ENCODE results near the gene PFDN2. TPM values are rescaled to one million over a fixed set of nuclear protein-coding genes. Genes with fewer than 3 reads are reported as not detected.

The PFDN2 gene
- total RNA-seq, 2 donors from 2014 or later = 72.1 to 107 TPM

DNA sequence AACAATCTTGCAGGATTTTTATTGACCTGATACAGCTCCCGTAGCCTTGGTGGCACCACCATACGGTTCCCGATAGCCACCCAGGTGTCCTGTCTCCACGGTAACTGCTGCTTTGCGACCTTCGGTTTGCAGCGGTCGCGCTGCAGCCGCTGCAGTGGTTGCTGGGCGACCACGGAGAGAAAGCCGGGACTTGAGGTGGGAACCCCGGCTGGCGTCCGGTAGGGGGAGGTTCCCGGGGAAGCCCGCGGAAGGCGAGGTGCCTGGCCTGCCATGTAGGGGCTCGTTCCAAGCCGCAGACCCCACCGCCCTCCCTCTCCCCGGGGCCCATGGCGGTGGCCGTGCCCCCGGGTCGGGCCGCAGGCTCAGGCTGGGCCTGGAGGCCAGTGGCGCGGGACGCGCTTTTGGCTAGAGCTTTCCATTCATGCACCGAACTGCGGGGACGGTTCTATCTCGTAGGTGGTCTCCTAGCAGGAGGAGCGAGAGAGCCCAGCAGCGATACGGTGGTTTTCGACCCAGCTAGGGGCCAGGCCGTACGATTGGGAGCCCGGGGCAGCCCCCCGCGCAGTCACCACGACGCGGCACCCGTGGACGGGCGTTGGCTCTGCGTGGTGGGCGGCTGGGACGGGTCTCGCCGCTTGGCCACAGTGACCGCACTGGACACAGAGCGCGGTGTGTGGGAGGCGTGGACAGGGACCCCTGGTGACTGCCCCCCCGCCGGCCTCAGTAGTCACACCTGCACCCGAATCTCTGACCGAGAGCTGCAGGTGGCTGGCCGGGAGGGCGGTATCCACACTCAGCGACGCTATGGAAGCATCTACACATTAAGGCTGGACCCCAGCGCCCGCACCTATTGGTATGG lies 19.4 kb downstream of the PFDN2 start, which contains the start of gene KLHDC9:
TSS of gene KLHDC9 (plus strand) at position 152 of the 859 bp plus-strand sequence. CDS start at position 327, 175 bp downstream.
- H3K36me3 Mint-ChIP-seq (ENCODE audit: low read depth) = peaks cover 51% of the 10 kb centered on the region
- peaks cover 16% of the 10 kb centered on the region for H3K4me1 Mint-ChIP-seq
- ATAC-seq (replicated peaks) = peak; percentile 56
- peak within 1 kb of the TSS; percentile 91 for H3K27ac Mint-ChIP-seq
- no peaks in the 10 kb centered on the region for H3K27me3 Mint-ChIP-seq
- no peaks in the 10 kb centered on the region for H3K9me3 Mint-ChIP-seq
- peak within 1 kb of the TSS; percentile 73 for H3K4me3 Mint-ChIP-seq

DNA sequence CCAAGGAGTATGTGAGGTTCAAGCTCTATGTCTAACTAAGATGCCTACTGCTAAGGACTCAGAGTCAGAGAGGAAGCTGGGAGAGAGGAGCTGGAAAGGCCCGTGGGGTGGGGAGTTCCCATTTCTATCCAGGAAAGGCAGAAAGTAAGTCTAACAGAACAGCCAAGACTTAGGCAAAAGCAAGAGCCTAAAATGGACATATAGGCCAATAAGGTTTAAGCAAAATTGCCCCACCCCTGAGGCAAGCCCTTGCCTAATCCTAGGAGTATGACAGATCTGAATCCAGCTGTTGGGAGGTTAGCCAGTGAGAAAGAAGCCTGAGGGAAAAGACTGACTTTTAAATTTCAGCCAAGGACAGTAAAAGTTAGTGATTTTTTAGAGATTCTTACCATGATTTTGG lies 21.3 kb downstream of the PFDN2 start:
- H3K36me3 Mint-ChIP-seq (ENCODE audit: low read depth) = peaks cover 33% of the 10 kb centered on the region
- H3K4me3 Mint-ChIP-seq = peak overlapping the region; percentile 34
- ATAC-seq (replicated peaks) = no peak
- H3K27ac Mint-ChIP-seq = peak overlapping the region; percentile 47
- peaks cover 32% of the 10 kb centered on the region for H3K4me1 Mint-ChIP-seq
- no peaks in the 10 kb centered on the region for H3K9me3 Mint-ChIP-seq
- H3K27me3 Mint-ChIP-seq = no peaks in the 10 kb centered on the region

DNA sequence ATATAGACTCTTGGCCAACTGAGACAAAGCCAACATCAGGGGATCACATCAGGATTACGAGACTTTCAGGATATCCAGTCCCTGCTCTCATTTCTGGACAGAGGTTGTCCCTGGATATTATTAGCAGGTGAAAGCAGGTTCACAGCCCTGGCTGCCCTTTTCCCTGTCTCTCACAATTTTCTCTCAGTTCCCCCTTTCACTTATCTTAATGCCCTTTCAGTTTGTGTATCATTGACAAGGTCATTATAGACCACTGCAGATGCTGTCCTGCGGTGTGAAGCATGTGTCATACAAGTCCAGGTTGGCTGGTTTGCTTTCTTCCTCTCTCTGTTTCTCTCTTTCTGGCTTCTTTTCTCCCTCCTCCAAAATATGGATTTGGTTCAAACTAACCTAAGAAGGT lies 21.8 kb downstream of the PFDN2 start:
- Mint-ChIP-seq H3K27ac (peak overlapping the region; percentile 47), H3K27me3 (no peaks in the 10 kb centered on the region), H3K36me3 (ENCODE audit: low read depth) (peaks cover 28% of the 10 kb centered on the region), H3K9me3 (no peaks in the 10 kb centered on the region), H3K4me1 (peaks cover 32% of the 10 kb centered on the region), H3K4me3 (peak overlapping the region; percentile 34)
- ATAC-seq (replicated peaks) = no peak

DNA sequence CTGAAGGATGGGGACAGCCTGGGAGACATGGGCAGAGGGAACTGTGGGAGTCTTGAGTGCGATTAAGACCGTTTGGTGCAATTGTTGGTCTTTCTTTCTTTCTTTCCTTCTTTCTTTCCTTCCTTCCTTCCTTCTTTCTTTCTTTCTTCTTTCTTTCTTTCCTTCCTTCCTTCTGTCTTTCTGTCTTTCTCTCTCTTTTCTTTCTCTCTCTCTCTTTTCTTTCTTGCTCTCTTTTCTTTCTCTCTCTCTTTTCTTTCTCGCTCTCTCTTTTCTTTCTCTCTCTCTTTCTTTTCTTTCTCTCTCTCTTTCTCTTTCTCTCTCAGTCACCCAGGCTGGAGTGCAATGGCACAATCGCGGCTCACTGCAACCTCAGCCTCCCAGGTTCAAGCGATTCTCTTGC lies 22.6 kb downstream of the PFDN2 start:
- H3K27ac Mint-ChIP-seq = no peak overlapping the region
- peaks cover 40% of the 10 kb centered on the region for H3K4me1 Mint-ChIP-seq
- peaks cover 20% of the 10 kb centered on the region for H3K36me3 Mint-ChIP-seq (ENCODE audit: low read depth)
- no peak for ATAC-seq (replicated peaks)
- H3K9me3 Mint-ChIP-seq = no peaks in the 10 kb centered on the region
- H3K27me3 Mint-ChIP-seq = no peaks in the 10 kb centered on the region
- no peak overlapping the region for H3K4me3 Mint-ChIP-seq

DNA sequence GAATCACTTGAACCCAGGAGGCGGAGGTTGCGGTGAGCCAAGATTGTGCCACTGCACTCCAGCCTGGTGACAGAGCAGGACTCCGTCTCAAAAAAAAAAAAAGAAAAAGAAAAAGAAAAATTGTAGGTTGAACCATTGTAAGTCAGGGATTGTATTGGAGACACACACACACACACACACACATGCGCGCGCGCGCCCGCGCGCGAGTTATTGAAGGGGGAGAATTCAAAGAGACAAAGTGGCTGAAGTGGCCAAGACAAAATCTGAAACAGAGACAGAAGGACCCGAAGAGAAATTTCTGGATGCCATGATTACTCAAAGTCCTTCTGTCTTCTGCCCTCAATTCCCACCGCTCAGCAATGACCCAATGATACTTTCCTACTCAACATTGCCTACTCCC lies 23.4 kb downstream of the PFDN2 start:
- no peak for ATAC-seq (replicated peaks)
- Mint-ChIP-seq H3K36me3 (ENCODE audit: low read depth) (peaks cover 13% of the 10 kb centered on the region), H3K4me1 (peaks cover 40% of the 10 kb centered on the region), H3K27me3 (no peaks in the 10 kb centered on the region), H3K27ac (no peak overlapping the region), H3K4me3 (no peak overlapping the region), H3K9me3 (no peaks in the 10 kb centered on the region)

DNA sequence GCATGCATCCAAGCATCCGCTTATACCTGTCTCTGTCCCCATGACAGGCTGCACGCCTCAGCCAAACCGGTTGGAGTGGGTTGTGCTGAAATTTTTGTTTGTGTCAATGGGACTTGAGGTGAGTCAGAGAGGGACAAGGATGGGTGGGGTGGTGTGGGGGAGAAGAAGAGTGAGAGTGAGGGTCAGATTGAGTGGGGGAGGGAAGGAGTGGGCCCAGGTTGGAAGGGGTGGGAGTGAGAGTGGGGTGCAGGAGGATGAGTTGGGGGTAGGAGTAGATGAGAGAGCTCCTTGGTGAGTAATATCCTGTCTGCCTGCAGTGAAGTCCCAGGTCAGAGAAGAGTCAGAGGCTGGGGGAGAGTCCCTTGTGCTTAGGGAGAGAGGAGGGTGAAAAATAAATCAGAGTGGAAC lies 25.2 kb downstream of the PFDN2 start:
- no peaks in the 10 kb centered on the region for H3K9me3 Mint-ChIP-seq
- H3K27ac Mint-ChIP-seq = peak overlapping the region; percentile 50
- peaks cover 4% of the 10 kb centered on the region for H3K36me3 Mint-ChIP-seq (ENCODE audit: low read depth)
- ATAC-seq (replicated peaks) = peak; percentile 96
- peaks cover 32% of the 10 kb centered on the region for H3K4me1 Mint-ChIP-seq
- H3K27me3 Mint-ChIP-seq = no peaks in the 10 kb centered on the region
- H3K4me3 Mint-ChIP-seq = peak overlapping the region; percentile 42

DNA sequence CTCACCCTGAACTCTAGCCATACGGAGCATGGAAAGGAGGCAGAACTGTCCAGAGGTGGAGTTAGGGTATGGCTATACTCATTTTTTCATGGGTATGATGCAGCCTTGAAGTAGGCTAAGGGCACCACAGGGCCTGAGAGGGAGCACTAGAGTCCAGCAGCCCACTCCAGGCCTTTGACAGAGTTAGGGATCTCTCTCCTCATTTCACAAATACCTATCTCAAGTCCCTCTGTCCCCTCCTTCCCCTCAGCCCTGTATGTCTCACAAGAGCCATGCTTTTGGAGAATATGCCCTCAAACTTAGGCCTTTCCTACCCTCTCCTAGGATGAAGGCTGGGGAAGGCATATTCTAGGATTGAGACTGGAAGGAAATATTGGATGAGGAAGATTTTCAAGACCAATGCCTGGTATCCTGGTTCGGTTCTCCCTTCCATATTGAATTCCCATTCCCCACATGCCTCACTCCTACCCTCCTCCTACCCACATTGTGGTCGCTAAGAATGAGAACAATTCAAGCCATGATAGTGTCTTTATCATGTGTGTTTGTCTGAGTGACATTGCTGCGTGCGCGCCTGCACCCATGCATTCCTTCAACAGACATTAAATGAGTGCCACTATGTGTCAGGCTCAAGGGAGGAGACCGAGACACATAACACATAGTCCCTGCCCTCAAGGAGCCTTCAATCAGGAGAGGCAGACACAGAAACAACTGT lies 25.9 kb downstream of the PFDN2 start:
- Mint-ChIP-seq H3K4me3 (peak overlapping the region; percentile 42), H3K4me1 (peaks cover 25% of the 10 kb centered on the region), H3K27me3 (no peaks in the 10 kb centered on the region), H3K9me3 (no peaks in the 10 kb centered on the region), H3K36me3 (ENCODE audit: low read depth) (no peaks in the 10 kb centered on the region), H3K27ac (peak overlapping the region; percentile 50)
- peak; percentile 13 for ATAC-seq (replicated peaks)

DNA sequence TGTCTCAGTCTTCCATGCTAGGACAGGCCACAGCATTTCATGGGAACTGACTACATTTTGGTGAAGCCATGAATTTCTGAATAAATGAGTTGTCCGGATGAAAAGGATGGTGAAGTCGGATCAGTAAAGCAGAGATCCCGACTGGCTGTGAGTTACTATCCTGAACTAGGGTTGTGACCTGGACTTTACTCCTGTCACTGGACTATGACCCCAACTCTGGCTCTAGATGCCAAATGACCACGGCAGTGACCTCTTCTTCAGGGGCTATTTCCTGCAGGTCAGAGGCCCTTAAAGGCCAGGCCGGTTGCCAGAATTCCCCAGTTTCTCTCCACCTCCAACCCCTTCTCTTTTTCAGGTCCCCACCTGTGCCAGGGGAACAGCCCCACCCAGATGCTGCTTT lies 26.7 kb downstream of the PFDN2 start:
- H3K36me3 Mint-ChIP-seq (ENCODE audit: low read depth) = no peaks in the 10 kb centered on the region
- no peak for ATAC-seq (replicated peaks)
- no peak overlapping the region for H3K27ac Mint-ChIP-seq
- H3K27me3 Mint-ChIP-seq = no peaks in the 10 kb centered on the region
- H3K4me1 Mint-ChIP-seq = peaks cover 24% of the 10 kb centered on the region
- H3K4me3 Mint-ChIP-seq = peak overlapping the region; percentile 7
- H3K9me3 Mint-ChIP-seq = no peaks in the 10 kb centered on the region

DNA sequence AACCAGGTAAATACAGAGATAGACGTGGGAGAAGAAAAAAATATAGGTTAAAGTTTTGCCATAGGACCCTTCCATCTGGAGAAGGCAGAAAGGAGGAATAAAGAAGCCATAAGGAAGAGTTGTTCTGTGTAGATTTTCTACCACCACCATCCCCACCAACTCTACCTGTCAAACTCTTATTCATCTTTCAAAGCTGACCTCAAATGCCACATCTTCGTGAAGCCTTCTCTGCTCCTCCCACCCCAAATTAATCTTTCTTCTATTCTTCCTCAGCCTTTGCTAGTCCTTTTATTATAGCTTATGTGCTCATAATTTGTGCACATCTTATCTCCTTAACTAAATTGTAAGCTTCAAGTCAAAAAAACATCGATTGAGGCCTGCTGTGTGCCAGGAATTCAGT lies 27.2 kb downstream of the PFDN2 start:
- Mint-ChIP-seq H3K36me3 (ENCODE audit: low read depth) (no peaks in the 10 kb centered on the region), H3K4me1 (peaks cover 24% of the 10 kb centered on the region), H3K9me3 (no peaks in the 10 kb centered on the region), H3K4me3 (peak overlapping the region; percentile 7), H3K27ac (no peak overlapping the region), H3K27me3 (no peaks in the 10 kb centered on the region)
- ATAC-seq (replicated peaks) = peak; percentile 37

DNA sequence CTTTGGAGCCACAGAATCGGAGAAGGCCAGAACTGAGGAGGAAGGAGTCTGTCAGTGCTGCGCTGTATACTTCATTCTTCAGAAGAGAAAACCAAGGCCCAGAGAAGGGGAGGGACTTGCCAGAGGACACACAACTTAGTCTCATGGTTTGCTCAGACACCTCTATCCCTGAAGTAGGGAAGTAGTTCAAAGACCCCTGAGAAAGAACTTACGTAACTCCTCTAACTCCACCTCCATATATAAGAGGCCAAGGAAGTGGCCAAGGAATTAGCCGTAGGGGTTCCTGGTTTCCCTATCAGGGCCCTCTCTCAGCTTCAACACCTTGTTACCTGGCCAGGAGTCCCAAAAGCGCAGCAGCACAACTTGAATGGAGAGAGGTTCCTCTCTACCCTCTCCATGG lies 27.9 kb downstream of the PFDN2 start:
- Mint-ChIP-seq H3K9me3 (no peaks in the 10 kb centered on the region), H3K4me3 (no peak overlapping the region), H3K27ac (no peak overlapping the region), H3K27me3 (no peaks in the 10 kb centered on the region), H3K4me1 (peaks cover 24% of the 10 kb centered on the region), H3K36me3 (ENCODE audit: low read depth) (no peaks in the 10 kb centered on the region)
- no peak for ATAC-seq (replicated peaks)

DNA sequence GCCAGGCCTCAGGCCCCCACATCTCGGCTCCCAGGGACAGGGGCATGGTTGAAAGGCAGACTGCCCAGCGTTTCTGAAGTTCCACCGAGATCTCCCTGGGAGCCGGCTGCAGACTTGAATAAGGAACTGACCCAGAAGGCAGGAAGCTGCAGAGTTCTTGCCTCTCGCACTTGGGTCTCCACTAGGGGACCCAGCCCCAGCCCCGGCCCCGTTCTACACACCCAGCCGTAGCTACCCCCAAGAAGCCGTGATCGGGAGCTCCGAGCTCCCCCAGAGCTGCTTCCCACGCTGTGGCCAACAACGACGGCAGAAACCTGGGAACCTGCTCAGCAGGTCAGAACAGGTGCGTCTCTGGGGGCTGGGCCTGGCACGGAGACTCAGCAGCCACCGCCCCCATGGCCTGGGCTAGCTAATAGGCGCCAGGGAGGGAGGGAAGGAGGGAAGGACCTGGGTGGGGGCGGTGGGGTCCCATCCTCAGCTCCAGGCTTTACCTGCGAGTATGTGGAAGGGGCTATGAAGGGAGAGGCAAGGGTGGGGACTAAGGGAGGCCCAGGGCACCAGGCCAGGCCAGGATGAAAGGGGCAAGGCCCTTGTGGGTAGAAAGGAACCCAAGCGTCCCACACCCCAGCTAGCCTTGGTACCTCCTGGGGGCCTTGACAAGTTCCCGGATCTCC lies 28.4 kb downstream of the PFDN2 start, which contains the start of gene NECTIN4:
TSS of gene NECTIN4 (minus strand) at position 308 of the 674 bp plus-strand sequence. CDS start at position 46, 262 bp downstream.
- peaks cover 24% of the 10 kb centered on the region for H3K4me1 Mint-ChIP-seq
- H3K27me3 Mint-ChIP-seq = no peaks in the 10 kb centered on the region
- peak within 1 kb of the TSS; percentile 64 for H3K27ac Mint-ChIP-seq
- peak within 1 kb of the TSS; percentile 7 for H3K4me3 Mint-ChIP-seq
- ATAC-seq (replicated peaks) = no peak
- H3K36me3 Mint-ChIP-seq (ENCODE audit: low read depth) = no peaks in the 10 kb centered on the region
- no peaks in the 10 kb centered on the region for H3K9me3 Mint-ChIP-seq

DNA sequence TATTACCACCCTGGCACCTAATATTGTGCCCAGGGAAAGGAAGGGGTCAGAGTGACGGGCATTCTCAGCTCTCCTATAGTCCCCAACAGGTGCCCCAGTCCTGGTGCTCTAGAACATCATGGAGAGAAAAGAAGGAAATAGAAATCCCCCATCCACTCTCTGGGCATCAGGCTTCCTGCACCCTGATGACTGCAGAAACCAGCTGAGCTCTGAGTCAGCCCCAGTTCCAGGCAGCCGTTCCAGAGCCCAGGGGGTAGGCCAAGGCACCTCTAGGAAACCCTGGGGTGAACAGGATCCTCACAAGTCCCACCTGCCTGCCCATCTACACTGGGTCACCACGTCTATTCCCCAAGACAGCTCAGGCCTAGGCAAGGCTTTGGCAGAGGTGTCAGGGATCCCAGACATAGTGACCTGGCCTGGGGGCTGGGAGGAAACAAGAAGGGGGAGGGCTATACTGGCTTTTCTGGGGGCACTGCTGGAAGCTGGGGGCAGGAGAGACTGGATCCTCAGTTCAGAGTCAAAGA lies 29.2 kb downstream of the PFDN2 start:
- Mint-ChIP-seq H3K4me1 (peaks cover 24% of the 10 kb centered on the region), H3K27ac (peak overlapping the region; percentile 64), H3K36me3 (ENCODE audit: low read depth) (no peaks in the 10 kb centered on the region), H3K27me3 (no peaks in the 10 kb centered on the region), H3K4me3 (no peak overlapping the region), H3K9me3 (no peaks in the 10 kb centered on the region)
- no peak for ATAC-seq (replicated peaks)

DNA sequence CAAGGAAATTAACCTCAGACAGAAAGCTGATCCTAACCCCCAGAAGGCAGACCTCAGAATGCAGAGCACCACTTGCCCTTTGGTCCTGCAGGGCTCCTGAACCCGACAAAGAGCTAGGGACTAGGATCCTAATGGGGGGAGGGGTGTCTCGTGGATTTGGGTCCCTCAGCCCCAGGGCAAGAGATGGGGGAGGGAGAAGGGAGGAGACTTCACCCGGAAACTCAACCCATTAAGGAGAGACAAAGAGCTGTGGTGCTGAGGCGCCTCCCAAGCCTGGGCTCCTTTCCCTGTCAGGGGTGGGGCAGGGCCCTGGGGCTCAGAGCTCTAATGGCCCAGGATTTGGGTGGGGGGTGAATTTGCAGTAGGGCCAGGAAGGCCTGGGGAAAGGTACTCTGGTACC lies 31.4 kb downstream of the PFDN2 start:
- H3K36me3 Mint-ChIP-seq (ENCODE audit: low read depth) = no peaks in the 10 kb centered on the region
- peaks cover 8% of the 10 kb centered on the region for H3K4me1 Mint-ChIP-seq
- H3K27me3 Mint-ChIP-seq = no peaks in the 10 kb centered on the region
- H3K9me3 Mint-ChIP-seq = no peaks in the 10 kb centered on the region
- H3K27ac Mint-ChIP-seq = peak overlapping the region; percentile 20
- no peak overlapping the region for H3K4me3 Mint-ChIP-seq
- no peak for ATAC-seq (replicated peaks)

DNA sequence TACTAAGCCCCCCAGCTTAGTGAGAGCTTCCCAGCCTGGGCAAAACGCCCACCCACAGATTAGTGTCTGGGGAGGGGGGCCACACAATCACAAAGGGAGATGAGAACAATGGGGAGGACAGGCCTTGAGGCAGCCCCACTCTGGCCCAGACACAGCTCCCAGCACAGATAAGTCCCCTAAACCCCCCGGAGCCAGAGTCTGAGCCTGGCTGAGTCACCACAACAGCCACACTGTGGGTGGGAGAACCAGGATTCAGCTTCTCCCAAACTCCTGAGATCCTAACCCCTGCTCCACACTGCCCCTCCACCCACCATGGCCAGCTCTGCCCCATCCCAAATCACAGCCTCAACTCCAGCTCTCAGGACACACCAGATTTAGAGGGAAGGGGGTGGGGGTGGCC lies 32.7 kb downstream of the PFDN2 start:
- no peak for ATAC-seq (replicated peaks)
- no peak overlapping the region for H3K4me3 Mint-ChIP-seq
- no peaks in the 10 kb centered on the region for H3K4me1 Mint-ChIP-seq
- no peaks in the 10 kb centered on the region for H3K9me3 Mint-ChIP-seq
- peak overlapping the region; percentile 20 for H3K27ac Mint-ChIP-seq
- H3K27me3 Mint-ChIP-seq = no peaks in the 10 kb centered on the region
- no peaks in the 10 kb centered on the region for H3K36me3 Mint-ChIP-seq (ENCODE audit: low read depth)

Data from activated T-helper 17 cell treated with anti-CD3 and anti-CD28 coated beads, Interleukin-2, amount 50 U/mL, for 72 hours (primary cell).